ENCODE measurements around the gene CAMTA1.

DNA sequence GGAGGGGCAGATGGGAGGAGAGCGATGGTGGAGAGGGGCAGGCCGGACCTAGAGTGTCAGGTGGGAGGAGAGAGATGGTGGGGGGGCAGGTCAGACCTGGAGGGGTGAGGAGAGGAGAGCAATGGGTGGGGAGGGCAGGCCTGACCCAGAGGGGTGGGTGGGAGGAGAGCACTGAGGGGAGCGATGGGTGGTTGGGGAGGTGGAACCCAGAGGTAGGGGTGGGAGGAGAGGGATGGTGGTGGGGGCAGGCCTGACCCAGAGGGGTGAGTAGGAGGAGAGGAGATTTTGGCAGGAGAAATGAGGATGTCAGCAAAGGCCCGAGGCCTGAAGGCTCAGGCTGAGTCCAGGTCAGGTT lies 828.6 kb downstream of the CAMTA1 start:
- no peak for TF ChIP-seq POLR2A (IDR thresholded peaks at IDR 0.05)
- TF ChIP-seq CTCF (IDR thresholded peaks at IDR 0.05), result no peak
- no peak for TF ChIP-seq EP300 (IDR thresholded peaks at IDR 0.05)
- TF ChIP-seq POLR2AphosphoS5 (IDR thresholded peaks at IDR 0.05), result no peak

All from upper lobe of left lung (tissue), 4 donors.